Epithelial cell of proximal tubule (primary cell): Measurements from ENCODE around the gene NXT1. TPM values are rescaled to one million over a fixed set of nuclear protein-coding genes. Genes with fewer than 3 reads are reported as not detected.

Experiments
- DNase-seq: peaks from one replicate; pipeline ENCODE4 v3.0.0-alpha.2; 2011; ENCODE audit warnings: low read depth
- H3K4me3 ChIP-seq: 2 replicates; pipeline ENCODE4 v1.5.1; 2011; ENCODE audit warnings: low read depth, mild to moderate bottlenecking, low read length
- total RNA-seq: library from RNA; depleted of rRNA; stranded (reverse); fragments of >200 nt; gene quantifications from 2 replicates; pipeline ENCODE4 v1.2.3, GENCODE V29; 2015
- TF ChIP-seq, protein P1 (sequence below): conservative IDR thresholded peaks from 2 replicates; pipeline ENCODE4 v1.5.1; 2012; ENCODE audit warnings: low read depth, mild to moderate bottlenecking, low read length

Gene NXT1
- total RNA-seq, 1 donor from 2014 or later, result 47.0 TPM

GRCh38 chr20:23369072-23369823 is 18.7 kb downstream of the NXT1 start:
- TF ChIP-seq, protein P1, sequence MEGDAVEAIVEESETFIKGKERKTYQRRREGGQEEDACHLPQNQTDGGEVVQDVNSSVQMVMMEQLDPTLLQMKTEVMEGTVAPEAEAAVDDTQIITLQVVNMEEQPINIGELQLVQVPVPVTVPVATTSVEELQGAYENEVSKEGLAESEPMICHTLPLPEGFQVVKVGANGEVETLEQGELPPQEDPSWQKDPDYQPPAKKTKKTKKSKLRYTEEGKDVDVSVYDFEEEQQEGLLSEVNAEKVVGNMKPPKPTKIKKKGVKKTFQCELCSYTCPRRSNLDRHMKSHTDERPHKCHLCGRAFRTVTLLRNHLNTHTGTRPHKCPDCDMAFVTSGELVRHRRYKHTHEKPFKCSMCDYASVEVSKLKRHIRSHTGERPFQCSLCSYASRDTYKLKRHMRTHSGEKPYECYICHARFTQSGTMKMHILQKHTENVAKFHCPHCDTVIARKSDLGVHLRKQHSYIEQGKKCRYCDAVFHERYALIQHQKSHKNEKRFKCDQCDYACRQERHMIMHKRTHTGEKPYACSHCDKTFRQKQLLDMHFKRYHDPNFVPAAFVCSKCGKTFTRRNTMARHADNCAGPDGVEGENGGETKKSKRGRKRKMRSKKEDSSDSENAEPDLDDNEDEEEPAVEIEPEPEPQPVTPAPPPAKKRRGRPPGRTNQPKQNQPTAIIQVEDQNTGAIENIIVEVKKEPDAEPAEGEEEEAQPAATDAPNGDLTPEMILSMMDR, result no peak
- H3K4me3 ChIP-seq, result no peak overlapping the region
- DNase-seq, result no peak

DNA sequence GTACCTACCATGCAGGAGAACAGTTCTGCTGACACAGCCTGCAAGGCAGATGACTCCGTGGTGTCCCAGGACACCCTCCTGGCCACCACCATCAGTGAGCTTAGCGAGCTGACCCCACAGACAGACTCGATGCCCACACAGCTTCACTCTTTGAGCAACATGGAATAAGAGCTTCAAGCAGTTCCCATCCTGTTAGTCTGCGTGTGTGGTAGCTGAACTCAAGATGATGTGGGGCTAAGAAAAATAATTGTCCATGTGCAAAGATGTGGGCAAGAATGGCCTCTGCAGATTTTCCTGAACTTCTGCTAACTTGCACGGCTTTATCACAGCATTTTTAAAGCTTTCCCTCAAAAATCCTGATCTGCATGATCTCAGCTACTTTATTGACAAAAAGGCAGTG is 19.7 kb downstream of the NXT1 start:
- DNase-seq, result no peak
- H3K4me3 ChIP-seq, result no peak overlapping the region
- TF ChIP-seq, protein P1, result no peak

GRCh38 chr20:23370873-23371272 is 20.3 kb downstream of the NXT1 start:
- no peak for DNase-seq
- H3K4me3 ChIP-seq, result no peak overlapping the region
- TF ChIP-seq, protein P1, result no peak

DNA sequence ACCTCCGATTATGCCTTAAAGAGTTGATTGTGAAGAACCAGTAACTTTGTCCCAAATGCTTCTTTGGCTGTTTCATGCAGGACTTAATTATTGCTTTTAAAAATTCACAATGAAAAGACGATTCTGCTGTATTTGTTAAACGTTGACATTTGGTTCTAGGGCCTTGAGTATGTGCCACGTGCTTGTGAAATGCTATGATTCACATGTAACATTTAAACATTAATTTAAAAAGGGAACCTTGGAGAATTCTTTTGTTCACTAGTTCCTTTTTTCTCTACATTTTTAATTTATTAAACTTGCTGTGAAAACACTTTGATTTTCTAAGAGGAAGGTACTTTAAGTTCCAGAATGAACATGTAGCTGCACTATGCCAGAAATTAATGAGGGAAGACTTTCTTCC is 20.9 kb downstream of the NXT1 start:
- DNase-seq, result no peak
- no peak overlapping the region for H3K4me3 ChIP-seq
- TF ChIP-seq, protein P1, result no peak

GRCh38 chr20:23374441-23374840 is 23.9 kb downstream of the NXT1 start:
- no peak overlapping the region for H3K4me3 ChIP-seq
- DNase-seq, result no peak
- TF ChIP-seq, protein P1, result no peak

DNA sequence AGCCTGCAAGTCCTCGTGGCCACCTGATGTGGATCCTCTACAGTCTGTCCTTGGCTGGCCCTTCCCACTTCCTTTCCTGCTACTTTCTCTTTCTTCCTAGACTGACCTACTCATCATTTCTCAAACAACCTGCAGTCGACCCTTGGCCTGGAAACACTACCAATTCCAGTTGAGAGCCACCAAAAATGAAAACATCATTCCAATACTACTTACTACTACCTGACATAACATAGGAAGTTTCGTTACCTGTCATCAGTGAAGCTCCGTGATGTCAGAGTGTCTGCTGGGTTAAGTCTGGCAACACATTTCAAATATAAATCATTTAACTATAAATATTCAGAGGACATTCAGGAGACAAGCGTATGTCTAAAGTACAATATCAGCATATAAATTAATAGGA is 25.2 kb downstream of the NXT1 start:
- TF ChIP-seq, protein P1, result no peak
- no peak overlapping the region for H3K4me3 ChIP-seq
- DNase-seq, result no peak

DNA sequence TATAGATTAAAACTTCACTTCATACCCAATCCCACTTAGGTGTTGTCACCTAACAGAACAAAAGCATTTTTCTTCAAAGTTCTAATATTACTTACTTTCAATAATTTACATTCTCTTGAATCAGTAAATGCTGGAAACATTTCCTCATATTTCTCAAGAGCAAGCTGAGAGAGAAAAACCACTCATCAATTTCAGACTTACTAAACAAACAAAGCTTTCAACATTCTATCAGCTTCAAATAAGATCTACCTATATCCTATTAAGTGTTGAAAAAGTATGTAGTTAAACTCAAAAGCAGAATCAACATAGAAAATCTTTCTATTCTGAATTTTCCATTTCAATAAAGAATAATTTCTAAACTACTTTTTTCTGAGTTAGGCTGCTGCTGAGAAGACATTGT is 29.2 kb downstream of the NXT1 start:
- TF ChIP-seq, protein P1, result no peak
- no peak overlapping the region for H3K4me3 ChIP-seq
- DNase-seq, result no peak
